Measurements from ENCODE around the gene CEP68. TPM values are rescaled to one million over a fixed set of nuclear protein-coding genes. Genes with fewer than 3 reads are reported as not detected.

The CEP68 gene
- polyA plus RNA-seq, 1 donor from 2014 or later = 34.7 TPM

- H3K4me2 ChIP-seq (ENCODE audit: low read length) = no peak overlapping the region
- peaks cover 26% of the 10 kb centered on the region for H3K36me3 ChIP-seq (ENCODE audit: insufficient read depth, low read length)
- no peak overlapping the region for H3K9ac ChIP-seq (ENCODE audit: low read length)
- no peak overlapping the region for H3K27ac ChIP-seq (ENCODE audit: low read length)
- TF ChIP-seq SMC3 (conservative IDR thresholded peaks at IDR 0.05; ENCODE audit: poor library complexity) = no peak
- TF ChIP-seq TAF1 (IDR thresholded peaks at IDR 0.05; ENCODE audit: low read depth) = no peak
- TF ChIP-seq MXI1 (conservative IDR thresholded peaks at IDR 0.05; ENCODE audit: poor library complexity, severe bottlenecking) = no peak
- TF ChIP-seq POLR2AphosphoS5 (IDR thresholded peaks at IDR 0.05) = no peak
- TF ChIP-seq CTCF (IDR thresholded peaks at IDR 0.05; ENCODE audit: poor library complexity, severe bottlenecking) = no peak
- no peak for TF ChIP-seq RAD21 (conservative IDR thresholded peaks at IDR 0.05)
- no peak for TF ChIP-seq EP300 (conservative IDR thresholded peaks at IDR 0.05; ENCODE audit: poor library complexity, severe bottlenecking)
- no peak for TF ChIP-seq REST (IDR thresholded peaks at IDR 0.05; ENCODE audit: borderline replicate concordance)
- TF ChIP-seq EZH2 (IDR thresholded peaks at IDR 0.05; ENCODE audit: borderline replicate concordance, insufficient read depth, low read length, poor library complexity, severe bottlenecking) = no peak
- H3K79me2 ChIP-seq (replicated peaks; ENCODE audit: insufficient read depth, low read length) = no peaks in the 10 kb centered on the region
- H3K9me2 ChIP-seq (ENCODE audit: insufficient read depth, low read length) = no peaks in the 10 kb centered on the region
- no peak overlapping the region for H2AFZ ChIP-seq (ENCODE audit: low read depth, low read length)
- no peaks in the 10 kb centered on the region for H3K27me3 ChIP-seq (ENCODE audit: insufficient read depth, low read depth, low read length)
- H3K4me3 ChIP-seq (ENCODE audit: low read length) = no peak overlapping the region
- no peaks in the 10 kb centered on the region for H4K20me1 ChIP-seq (ENCODE audit: insufficient read depth)
- no peaks in the 10 kb centered on the region for H3K9me3 ChIP-seq (ENCODE audit: low read length)
- H3F3A ChIP-seq (ENCODE audit: insufficient read depth, low read length, poor library complexity, severe bottlenecking) = no peaks in the 10 kb centered on the region
Measured at GRCh38 chr2:65015731-65016130, 40.5 kb upstream of the CEP68 start.

- H3K4me3 ChIP-seq (ENCODE audit: low read length) = no peak overlapping the region
Measured at GRCh38 chr2:65016789-65017188, 39.4 kb upstream of the CEP68 start.

More at GRCh38 chr2:65016789-65017188, 39.4 kb upstream of the CEP68 start:
- Histone ChIP-seq H3K9ac (ENCODE audit: low read length) (no peak overlapping the region), H4K20me1 (ENCODE audit: insufficient read depth) (no peaks in the 10 kb centered on the region), H3K9me3 (ENCODE audit: low read length) (no peaks in the 10 kb centered on the region), H3F3A (ENCODE audit: insufficient read depth, low read length, poor library complexity, severe bottlenecking) (no peaks in the 10 kb centered on the region), H3K36me3 (ENCODE audit: insufficient read depth, low read length) (peaks cover 26% of the 10 kb centered on the region), H3K79me2 (replicated peaks; ENCODE audit: insufficient read depth, low read length) (no peaks in the 10 kb centered on the region), H3K27ac (ENCODE audit: low read length) (no peak overlapping the region), H2AFZ (ENCODE audit: low read depth, low read length) (no peak overlapping the region), H3K9me2 (ENCODE audit: insufficient read depth, low read length) (no peaks in the 10 kb centered on the region), H3K27me3 (ENCODE audit: insufficient read depth, low read depth, low read length) (no peaks in the 10 kb centered on the region), H3K4me2 (ENCODE audit: low read length) (no peak overlapping the region)
- TF ChIP-seq CTCF (IDR thresholded peaks at IDR 0.05; ENCODE audit: poor library complexity, severe bottlenecking) = no peak
- TF ChIP-seq MXI1 (conservative IDR thresholded peaks at IDR 0.05; ENCODE audit: poor library complexity, severe bottlenecking) = no peak

All from neural cell (in vitro differentiated cells).